ENCODE results near the gene RSPH1.

DNA sequence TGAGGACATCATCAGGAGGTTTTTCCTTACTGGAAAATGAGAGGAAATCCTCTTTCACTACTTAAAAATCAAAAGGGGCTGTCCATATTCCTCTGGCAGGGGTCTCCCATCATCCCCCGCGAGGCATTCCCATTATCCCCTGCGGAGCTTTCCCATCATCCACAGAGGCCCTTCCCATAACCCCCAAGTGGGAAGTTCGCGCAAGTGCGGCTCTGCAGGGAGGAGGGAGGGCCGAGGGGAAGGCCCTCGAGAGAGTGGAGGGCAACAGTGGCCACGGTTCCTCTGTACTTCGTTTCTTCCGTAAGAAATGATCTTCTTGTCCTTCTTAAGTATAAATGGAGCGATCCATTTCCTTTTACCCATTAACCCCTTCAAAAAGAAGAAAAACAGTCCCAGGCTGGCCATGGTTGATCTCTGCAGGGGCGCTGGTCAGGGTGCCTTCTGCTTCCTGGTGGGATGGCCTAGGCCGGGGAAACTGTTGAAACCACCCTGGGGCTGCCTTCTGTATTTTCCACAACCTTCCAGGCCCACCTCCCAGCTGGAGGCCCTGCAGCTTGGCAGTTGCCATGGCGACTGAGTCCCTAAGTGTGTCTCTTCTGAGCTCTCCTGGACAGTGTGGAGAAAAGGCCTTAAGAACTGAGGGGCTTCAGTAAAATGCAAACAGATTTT is 3.6 kb upstream of the RSPH1 start:
- TF ChIP-seq CTCF (IDR thresholded peaks at IDR 0.05) (no peak), POLR2A (IDR thresholded peaks at IDR 0.05) (no peak), EP300 (IDR thresholded peaks at IDR 0.05) (no peak)
